Measurements from ENCODE around the gene EHD2.
"Not testable (repeated sequence)": the region's sequence is repeated elsewhere in the genome, so short reads cannot be mapped to it uniquely, and the experiment has no call there.

The EHD2 gene

DNA sequence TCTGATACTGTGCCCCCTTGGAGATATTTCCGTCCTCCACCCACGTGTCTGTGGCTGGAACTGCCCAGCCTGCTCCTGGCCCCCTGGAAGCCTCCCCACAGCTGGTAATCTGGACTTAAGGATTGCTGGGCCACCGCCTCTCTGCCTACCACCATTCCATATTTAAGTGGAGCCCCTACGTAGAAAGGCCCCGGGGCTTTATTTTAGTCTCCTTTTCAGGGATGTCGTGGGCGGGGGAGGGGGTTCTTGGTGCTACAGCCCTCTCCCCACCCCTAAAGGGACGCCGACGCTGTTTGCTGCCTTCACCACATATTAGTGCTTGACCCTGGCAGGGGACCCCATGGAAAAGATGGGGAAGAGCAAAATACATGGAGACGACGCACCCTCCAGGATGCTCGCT lies 29.4 kb downstream of the EHD2 start:
- Histone ChIP-seq H3K4me3 (ENCODE audit: low read length) (no peak overlapping the region), H3K36me3 (replicated peaks; ENCODE audit: insufficient read depth, low read length) (0 out of 2 replicates have a peak, but pooled peaks cover 3% of the 10 kb centered on the region)

DNA sequence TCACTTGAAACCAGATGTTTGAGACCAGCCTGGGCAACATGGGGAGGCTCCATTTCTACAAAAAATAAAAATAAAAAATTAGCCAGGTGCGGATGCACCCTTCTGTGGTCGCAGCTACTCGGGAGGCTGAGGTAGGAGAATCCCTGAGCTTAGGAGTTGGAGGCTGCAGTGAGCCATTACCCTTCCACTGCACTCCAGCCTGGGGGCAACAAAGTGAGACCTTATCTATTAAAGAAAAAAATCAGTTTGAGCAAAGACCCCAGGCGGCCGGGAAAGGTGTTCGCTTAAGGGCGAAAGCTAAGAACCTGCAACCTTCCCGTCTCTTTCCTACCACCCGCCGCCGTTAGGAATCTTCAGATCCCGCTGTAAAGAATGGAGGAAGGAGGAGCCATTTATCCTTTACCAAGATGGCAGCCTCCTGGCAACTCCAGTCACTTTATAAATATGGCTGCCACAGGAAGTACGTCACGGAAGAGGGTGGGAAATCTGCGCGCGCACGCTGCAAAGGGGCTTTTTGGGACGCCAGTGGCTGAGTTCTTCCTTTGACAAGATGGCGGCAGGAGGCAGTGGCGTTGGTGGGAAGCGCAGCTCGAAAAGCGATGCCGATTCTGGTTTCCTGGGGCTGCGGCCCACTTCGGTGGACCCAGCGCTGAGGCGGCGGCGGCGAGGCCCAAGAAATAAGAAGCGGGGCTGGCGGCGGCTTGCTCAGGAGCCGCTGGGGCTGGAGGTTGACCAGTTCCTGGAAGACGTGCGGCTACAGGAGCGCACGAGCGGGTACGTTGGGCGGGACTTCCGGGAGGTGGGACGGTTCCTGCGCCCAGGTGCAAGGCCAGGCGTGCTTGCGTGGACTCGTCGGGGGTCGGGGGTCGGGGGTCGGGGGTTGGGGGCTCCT lies 32.0 kb downstream of the EHD2 start, which contains the start of gene NOP53:
TSS of gene NOP53 (plus strand) at position 537 of the 892 bp plus-strand sequence. CDS start at position 551, 14 bp downstream.
- Histone ChIP-seq H3K79me2 (ENCODE audit: low read length) (peaks cover 42% of the 10 kb centered on the region), H4K20me1 (ENCODE audit: insufficient read depth, low read length) (0 out of 2 replicates have a peak, but pooled peaks cover 3% of the 10 kb centered on the region), H3K9me3 (replicated peaks; ENCODE audit: insufficient read depth, low read length) (no peaks in the 10 kb centered on the region), H3K9me2 (replicated peaks; ENCODE audit: insufficient read depth, low read length) (no peaks in the 10 kb centered on the region), H3K4me1 (ENCODE audit: low read length) (no peaks in the 10 kb centered on the region), H3K27ac (ENCODE audit: low read length) (peak within 1 kb of the TSS; percentile 84), H3K9ac (ENCODE audit: low read length) (peak within 1 kb of the TSS; percentile 98), H3K27me3 (replicated peaks; ENCODE audit: insufficient read depth, low read length) (no peaks in the 10 kb centered on the region; the same call in 1 of the 2 replicates), H2AFZ (ENCODE audit: low read length) (peak within 1 kb of the TSS; percentile 85), H3K4me2 (ENCODE audit: low read depth, low read length) (peak within 1 kb of the TSS; percentile 59; the same call in 1 of the 2 replicates), H3F3A (ENCODE audit: insufficient read depth, low read length) (no peaks in the 10 kb centered on the region), H3K36me3 (replicated peaks; ENCODE audit: insufficient read depth, low read length) (peaks cover 3% of the 10 kb centered on the region; the same call in 1 of the 2 replicates), H3K4me3 (ENCODE audit: low read length) (peak within 1 kb of the TSS; percentile 97)
- peak; percentile 95 for DNase-seq
- TF ChIP-seq EZH2phosphoT487 (IDR thresholded peaks at IDR 0.05; ENCODE audit: low read length) (no peak), EZH2 (optimal IDR thresholded peaks at IDR 0.05; ENCODE audit: low read depth, low read length) (no peak)
- TF ChIP-seq, protein P1, sequence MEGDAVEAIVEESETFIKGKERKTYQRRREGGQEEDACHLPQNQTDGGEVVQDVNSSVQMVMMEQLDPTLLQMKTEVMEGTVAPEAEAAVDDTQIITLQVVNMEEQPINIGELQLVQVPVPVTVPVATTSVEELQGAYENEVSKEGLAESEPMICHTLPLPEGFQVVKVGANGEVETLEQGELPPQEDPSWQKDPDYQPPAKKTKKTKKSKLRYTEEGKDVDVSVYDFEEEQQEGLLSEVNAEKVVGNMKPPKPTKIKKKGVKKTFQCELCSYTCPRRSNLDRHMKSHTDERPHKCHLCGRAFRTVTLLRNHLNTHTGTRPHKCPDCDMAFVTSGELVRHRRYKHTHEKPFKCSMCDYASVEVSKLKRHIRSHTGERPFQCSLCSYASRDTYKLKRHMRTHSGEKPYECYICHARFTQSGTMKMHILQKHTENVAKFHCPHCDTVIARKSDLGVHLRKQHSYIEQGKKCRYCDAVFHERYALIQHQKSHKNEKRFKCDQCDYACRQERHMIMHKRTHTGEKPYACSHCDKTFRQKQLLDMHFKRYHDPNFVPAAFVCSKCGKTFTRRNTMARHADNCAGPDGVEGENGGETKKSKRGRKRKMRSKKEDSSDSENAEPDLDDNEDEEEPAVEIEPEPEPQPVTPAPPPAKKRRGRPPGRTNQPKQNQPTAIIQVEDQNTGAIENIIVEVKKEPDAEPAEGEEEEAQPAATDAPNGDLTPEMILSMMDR (IDR thresholded peaks at IDR 0.05; ENCODE audit: low read length): no peak

More for the DNA sequence above, 29.4 kb downstream of the EHD2 start:
- no peak overlapping the region for H2AFZ ChIP-seq (ENCODE audit: low read length)
- no peaks in the 10 kb centered on the region for H3K9me3 ChIP-seq (replicated peaks; ENCODE audit: insufficient read depth, low read length)
- H3K27ac ChIP-seq (ENCODE audit: low read length): no peak overlapping the region
- no peak overlapping the region for H3K4me2 ChIP-seq (ENCODE audit: low read depth, low read length)
- no peaks in the 10 kb centered on the region for H3K9me2 ChIP-seq (replicated peaks; ENCODE audit: insufficient read depth, low read length)
- H3K79me2 ChIP-seq (ENCODE audit: low read length): peaks cover 18% of the 10 kb centered on the region
- no peaks in the 10 kb centered on the region for H4K20me1 ChIP-seq (ENCODE audit: insufficient read depth, low read length)
- H3K9ac ChIP-seq (ENCODE audit: low read length): no peak overlapping the region
- DNase-seq: no peak
- peaks cover 6% of the 10 kb centered on the region for H3K27me3 ChIP-seq (replicated peaks; ENCODE audit: insufficient read depth, low read length)
- H3F3A ChIP-seq (ENCODE audit: insufficient read depth, low read length): no peaks in the 10 kb centered on the region
- H3K4me1 ChIP-seq (ENCODE audit: low read length): no peaks in the 10 kb centered on the region
- TF ChIP-seq, protein P1 (IDR thresholded peaks at IDR 0.05; ENCODE audit: low read length): no peak
- no peak for TF ChIP-seq EZH2phosphoT487 (IDR thresholded peaks at IDR 0.05; ENCODE audit: low read length)
- TF ChIP-seq EZH2 (optimal IDR thresholded peaks at IDR 0.05; ENCODE audit: low read depth, low read length): no peak

DNA sequence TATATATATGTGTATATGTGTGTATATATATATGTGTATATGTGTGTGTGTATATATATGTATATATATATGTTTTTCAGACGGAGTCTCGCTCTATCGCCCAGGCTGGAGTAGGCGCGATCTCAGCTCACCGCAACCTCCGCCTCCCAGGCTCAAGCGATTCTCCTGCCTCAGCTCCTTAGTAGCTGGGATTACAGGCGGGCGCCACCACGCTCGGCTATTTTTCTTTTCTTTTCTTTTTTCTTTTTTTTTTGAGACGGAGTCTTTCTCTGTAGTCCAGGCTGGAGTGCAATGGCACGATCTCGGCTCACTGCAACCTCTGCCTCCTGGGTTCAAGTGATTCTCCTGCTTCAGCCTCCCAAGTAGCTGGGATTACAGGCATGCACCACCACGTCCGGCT lies 32.9 kb downstream of the EHD2 start:
- DNase-seq; H3K36me3 ChIP-seq (replicated peaks; ENCODE audit: insufficient read depth, low read length); H3K4me1 ChIP-seq (ENCODE audit: low read length); H3K27me3 ChIP-seq (replicated peaks; ENCODE audit: insufficient read depth, low read length); H3K9me3 ChIP-seq (replicated peaks; ENCODE audit: insufficient read depth, low read length); H4K20me1 ChIP-seq (ENCODE audit: insufficient read depth, low read length); H3K9me2 ChIP-seq (replicated peaks; ENCODE audit: insufficient read depth, low read length); H3K27ac ChIP-seq (ENCODE audit: low read length); H2AFZ ChIP-seq (ENCODE audit: low read length); H3F3A ChIP-seq (ENCODE audit: insufficient read depth, low read length): not testable (repeated sequence)
- H3K9ac ChIP-seq (ENCODE audit: low read length): peak overlapping the region; percentile 98; the same call in 1 of the 2 replicates
- H3K4me2 ChIP-seq (ENCODE audit: low read depth, low read length): peak overlapping the region; percentile 59; the same call in 1 of the 2 replicates
- peak overlapping the region; percentile 97; the same call in 1 of the 2 replicates for H3K4me3 ChIP-seq (ENCODE audit: low read length)
- peaks cover 45% of the 10 kb centered on the region for H3K79me2 ChIP-seq (ENCODE audit: low read length)

Data from MM.1S (cell line).